Colonic mucosa (tissue), 4 donors: Measurements from ENCODE around the gene SFXN4. TPM values are rescaled to one million over a fixed set of nuclear protein-coding genes. Genes with fewer than 3 reads are reported as not detected.

ENCODE experiments used
- DNase-seq: peaks from one replicate; pipeline ENCODE4 v3.0.0-alpha.2; 2020
- H3K27ac ChIP-seq: fragments of 200-600 bp; one replicate; pipeline ENCODE4 v1.8.0; 2021
- H3K27me3 ChIP-seq: fragments of 200-600 bp; one replicate; pipeline ENCODE4 v1.8.0; 2021
- H3K36me3 ChIP-seq: fragments of 200-600 bp; one replicate; pipeline ENCODE4 v1.8.0; 2021
- H3K4me1 ChIP-seq: fragments of 200-600 bp; one replicate; pipeline ENCODE4 v1.8.0; 2021; ENCODE audit warnings: mild to moderate bottlenecking
- H3K4me3 ChIP-seq: fragments of 200-600 bp; one replicate; pipeline ENCODE4 v1.8.0; 2021
- H3K9ac ChIP-seq, 2 donors: one replicate each; pipeline ENCODE4 v1.7.0; 2013; ENCODE audit warnings: control low read depth in 2 of 2, low read depth in 2 of 2, low read length in 2 of 2
- H3K9me3 ChIP-seq: fragments of 200-600 bp; one replicate; pipeline ENCODE4 v1.8.0; 2021
- CTCF ChIP-seq: fragments of 200-600 bp; IDR thresholded peaks from one replicate; pipeline ENCODE4 v1.8.0; 2022; ENCODE audit warnings: antibody characterized with exemption, mild to moderate bottlenecking
- intact Hi-C: fragments of 100-400 bp; cut with DNase I; formaldehyde crosslinking; loops from one replicate; pipeline ENCODE4 v1.14.1; 2022
- total RNA-seq, 2 donors: library from RNA; stranded (reverse); fragmentation: NEBNext Ultra II Directional in 1 of 2; extraction: Animal tissue kit (Norgen Biotek cat#: 25700) in 1 of 2; gene quantifications; one replicate each; pipeline ENCODE4 v1.2.1, GENCODE V29; 2021
- donor health status: healthy.
- donor health status: DM: no; HTN: no; CAD: no.
- donor health status: DM: no; HTN: no; CAD: no.

The SFXN4 gene
- 10 to 100 TPM; 29.4 to 37.2 TPM for total RNA-seq

- H3K36me3 ChIP-seq: peaks cover 8% of the 10 kb centered on the region
- no peaks in the 10 kb centered on the region for H3K27me3 ChIP-seq
- H3K9me3 ChIP-seq: no peaks in the 10 kb centered on the region
- H3K4me3 ChIP-seq: peak within 1 kb of the TSS; percentile 94
- TF ChIP-seq CTCF: no peak
- DNase-seq: peak; percentile 84
- peak within 1 kb of the TSS; percentile 61 for H3K27ac ChIP-seq
- H3K4me1 ChIP-seq: no peaks in the 10 kb centered on the region
- peak within 1 kb of the TSS; percentile 77 to 91 for H3K9ac ChIP-seq
- intact Hi-C loops: loop anchor here (10.0 kb wide), 1 partner anchor 111 kb away; no protein-coding TSS in a partner anchor
These were observed at the start of gene SFXN4 for GRCh38 chr10:119165171-119166117. Gene SFXN4, minus strand, starts transcription at chr10:119165714. Its CDS starts 67 bp downstream, at chr10:119165647.

GRCh38 chr10:119211625-119212441, 46.3 kb upstream of the SFXN4 start:
- H3K36me3 ChIP-seq: no peaks in the 10 kb centered on the region
- DNase-seq: no peak
- no peak for TF ChIP-seq CTCF
- H3K27ac ChIP-seq: peak overlapping the region; percentile 64
- no peaks in the 10 kb centered on the region for H3K27me3 ChIP-seq
- H3K9me3 ChIP-seq: no peaks in the 10 kb centered on the region
- H3K4me1 ChIP-seq: no peaks in the 10 kb centered on the region
- intact Hi-C loops: no loop called here
- no peak overlapping the region for H3K4me3 ChIP-seq
- H3K9ac ChIP-seq: peak overlapping the region in 1 of 2 donors; percentile 52

- Histone ChIP-seq H3K36me3 (no peaks in the 10 kb centered on the region), H3K27ac (peak overlapping the region; percentile 64), H3K9me3 (no peaks in the 10 kb centered on the region), H3K4me3 (no peak overlapping the region), H3K9ac (no peak overlapping the region), H3K27me3 (no peaks in the 10 kb centered on the region), H3K4me1 (no peaks in the 10 kb centered on the region)
- no peak for DNase-seq
- TF ChIP-seq CTCF: no peak
- intact Hi-C loops: no loop called here
These were observed 45.7 kb upstream of the SFXN4 start for GRCh38 chr10:119211176-119211575.

GRCh38 chr10:119210633-119211032, 45.1 kb upstream of the SFXN4 start:
- no peaks in the 10 kb centered on the region for H3K27me3 ChIP-seq
- intact Hi-C loops: no loop called here
- no peaks in the 10 kb centered on the region for H3K9me3 ChIP-seq
- H3K36me3 ChIP-seq: no peaks in the 10 kb centered on the region
- no peak for TF ChIP-seq CTCF
- peak overlapping the region; percentile 64 for H3K27ac ChIP-seq
- DNase-seq: no peak
- H3K4me1 ChIP-seq: no peaks in the 10 kb centered on the region
- no peak overlapping the region for H3K4me3 ChIP-seq
- H3K9ac ChIP-seq: no peak overlapping the region

GRCh38 chr10:119209736-119210355, 44.3 kb upstream of the SFXN4 start:
- no peak for DNase-seq
- H3K36me3 ChIP-seq: no peaks in the 10 kb centered on the region
- TF ChIP-seq CTCF: peak; percentile 2
- peak overlapping the region; percentile 38 to 68 for H3K9ac ChIP-seq
- H3K27me3 ChIP-seq: no peaks in the 10 kb centered on the region
- H3K4me3 ChIP-seq: no peak overlapping the region
- H3K27ac ChIP-seq: peak overlapping the region; percentile 94
- intact Hi-C loops: no loop called here
- no peaks in the 10 kb centered on the region for H3K4me1 ChIP-seq
- no peaks in the 10 kb centered on the region for H3K9me3 ChIP-seq
